K562 (cell line): Measurements from ENCODE around the gene ZNF780B. TPM values are rescaled to one million over a fixed set of nuclear protein-coding genes. Genes with fewer than 3 reads are reported as not detected.

Source experiments
- CTCFL ChIP-seq: IDR thresholded peaks from 2 replicates; pipeline ENCODE4 v1.6.1; 2011; ENCODE audit warnings: borderline replicate concordance, low read depth, mild to moderate bottlenecking, moderate library complexity, low read length; ENCODE audit not compliant: insufficient read depth, poor library complexity, severe bottlenecking
- ELK3 ChIP-seq: fragments of 450-650 bp; formaldehyde crosslinking; IDR thresholded peaks from 2 replicates; pipeline ENCODE4 v1.4.0; 2020; ENCODE audit warnings: mild to moderate bottlenecking
- HDAC1 ChIP-seq, 2 experiments: fragments of 450-650 bp; IDR thresholded peaks; 2 replicates each; pipeline ENCODE4 v1.6.1; 2016 to 2017; ENCODE audit warnings: inconsistent platforms in 1 of 2, mild to moderate bottlenecking in 1 of 2, moderate library complexity in 1 of 2
- NR2F6 ChIP-seq: fragments of 450-650 bp; formaldehyde crosslinking; IDR thresholded peaks from 2 replicates; pipeline ENCODE4 v1.4.0; 2020; ENCODE audit warnings: mild to moderate bottlenecking
- STAT5A ChIP-seq: IDR thresholded peaks from 2 replicates; pipeline ENCODE4 v1.6.1; 2012; ENCODE audit warnings: low read length, inconsistent platforms, borderline replicate concordance
- STAT5B ChIP-seq: fragments of 250-450 bp; sonication (Bioruptor Pico); IDR thresholded peaks from 2 replicates; pipeline ENCODE4 v1.8.0; 2021; ENCODE audit warnings: mild to moderate bottlenecking, inconsistent platforms
- TBP ChIP-seq: optimal IDR thresholded peaks from 2 replicates; pipeline ENCODE3; 2011; ENCODE audit warnings: low read depth, low read length, improper control_type of control experiment
- TFAM ChIP-seq: fragments of 250-450 bp; sonication (Bioruptor Pico); conservative IDR thresholded peaks from 2 replicates; pipeline ENCODE4 v1.5.0; 2021; ENCODE audit warnings: mild to moderate bottlenecking, moderate library complexity
- TFE3 ChIP-seq: fragments of 450-650 bp; formaldehyde crosslinking; IDR thresholded peaks from 2 replicates; pipeline ENCODE4 v1.4.0; 2020; ENCODE audit warnings: mild to moderate bottlenecking, mixed read lengths
- U2AF2 ChIP-seq: fragments of 200-400 bp; formaldehyde crosslinking; optimal IDR thresholded peaks from 2 replicates; pipeline ENCODE3; 2017; ENCODE audit warnings: low read depth, mild to moderate bottlenecking, low read length
- USF2 ChIP-seq: sonication (generic); formaldehyde crosslinking; IDR thresholded peaks from 2 replicates; pipeline ENCODE4 v1.5.0; 2020; ENCODE audit warnings: missing genetic modification reagents
- VEZF1 ChIP-seq: fragments of 200-800 bp; sonication (Bioruptor generic); IDR thresholded peaks from 2 replicates; pipeline ENCODE4 v1.6.1; 2017; ENCODE audit warnings: missing genetic modification characterization, missing compliant biosample characterization
- XRCC4 ChIP-seq: IDR thresholded peaks from one replicate; pipeline ENCODE4 v1.6.1; 2011; ENCODE audit not compliant: insufficient read depth, insufficient read length; ENCODE audit errors: extremely low read depth
- ZBTB1 ChIP-seq: sonication (generic); formaldehyde crosslinking; IDR thresholded peaks from 2 replicates; pipeline ENCODE4 v1.8.1; 2023; ENCODE audit warnings: missing genetic modification reagents, low read depth, mild to moderate bottlenecking, borderline replicate concordance
- ZBTB17 ChIP-seq: fragments of 450-650 bp; formaldehyde crosslinking; IDR thresholded peaks from 2 replicates; pipeline ENCODE4 v1.4.0; 2020; ENCODE audit warnings: mild to moderate bottlenecking
- ZFP30 ChIP-seq: fragments of 250-450 bp; sonication (Bioruptor Pico); IDR thresholded peaks from 2 replicates; pipeline ENCODE4 v1.8.0; 2022; ENCODE audit warnings: moderate library complexity, mild to moderate bottlenecking, inconsistent platforms, borderline replicate concordance
- ZNF75A ChIP-seq: fragments of 450-650 bp; formaldehyde crosslinking; IDR thresholded peaks from 2 replicates; pipeline ENCODE4 v1.4.0; 2020; ENCODE audit warnings: mild to moderate bottlenecking
- polyA plus RNA-seq, 8 experiments: library from polyadenylated mRNA; depleted of rRNA in 4 of 8; stranded (reverse) in 5 of 8; unstranded in 3 of 8; fragments of >200 nt; fragmentation: Nextera tagmentation in 2 of 8; fragmentation: Illumina TruSeq in 1 of 8; extraction: Ambion mirVana in 2 of 8; extraction: Trizol in 1 of 8; gene quantifications; 2 replicates each; pipeline versions ENCODE4 v1.2.1 to v1.2.3, GENCODE V29; 2011 to 2014; ENCODE audit warnings: inconsistent platforms in 1 of 8, missing spikeins in 1 of 8
- total RNA-seq, 7 experiments: library from RNA; depleted of rRNA in 6 of 7; stranded (reverse); fragments of >200 nt in 6 of 7; fragmentation: Illumina TruSeq in 2 of 7; extraction: Trizol in 2 of 7; gene quantifications; 2 replicates each; pipeline versions ENCODE4 v1.2.1 to v1.2.3, GENCODE V29; 2011 to 2021; ENCODE audit warnings: low replicate concordance in 1 of 7

Gene ZNF780B
- total and polyA plus RNA-seq, 9 of the 15 experiments (the other 6 are each of a cell fraction or from before 2014, with no cell fraction given): 3.9 to 18.4 (median 8.8) TPM

GRCh38 chr19:40090241-40091204 is 34.5 kb upstream of the ZNF780B start, which contains the start of gene ZNF780A (continued):
- TF ChIP-seq ZBTB1 (CRISPR knock-in tag) (no peak), HDAC1 (IDR thresholded peaks at IDR 0.05) (peak in 1 of 2 experiments; percentile 80; a peak in 2 of 4 replicates), ZBTB17 (no peak; the same call in 1 of the 2 replicates), NR2F6 (CRISPR knock-in tag) (no peak), U2AF2 (no peak), USF2 (no peak), ZFP30 (CRISPR knock-in tag) (no peak), XRCC4 (no peak), CTCFL (no peak), ELK3 (CRISPR knock-in tag) (no peak), VEZF1 (CRISPR knock-in tag) (peak; percentile 69), TFE3 (CRISPR knock-in tag) (no peak), TFAM (CRISPR knock-in tag) (no peak), ZNF75A (no peak), STAT5B (CRISPR knock-in tag) (no peak), STAT5A (no peak), TBP (peak; percentile 84)
